Activated naive CD4-positive, alpha-beta T cell treated with anti-CD3 and anti-CD28 coated beads for 36 hours (primary cell): Measurements from ENCODE around the gene CHST12. TPM values are rescaled to one million over a fixed set of nuclear protein-coding genes. Genes with fewer than 3 reads are reported as not detected.
A peak's percentile ranks its signal among the peaks of the same experiment; 100 is the strongest.
"Not testable (repeated sequence)": the region's sequence is repeated elsewhere in the genome, so short reads cannot be mapped to it uniquely, and the experiment has no call there.

Experiments used
- CTCF ChIA-PET: fragments of 350-600 bp; sonication (Branson Sonifier 250); formaldehyde crosslinking; loops from one replicate; lab custom pipeline; 2021; ENCODE audit warnings: antibody characterized with exemption; lab: Charles Lee
- DNase-seq: peaks from one replicate; pipeline ENCODE4 v3.0.0-alpha.2; 2020
- H3K27ac Mint-ChIP-seq: one replicate; pipeline ENCODE4 v1.8.0; 2021; ENCODE audit warnings: mild to moderate bottlenecking, mixed read lengths
- H3K27me3 Mint-ChIP-seq: one replicate; pipeline ENCODE4 v1.8.0; 2021; ENCODE audit warnings: low read depth, mixed read lengths
- H3K36me3 Mint-ChIP-seq: one replicate; pipeline ENCODE4 v1.8.0; 2021; ENCODE audit warnings: low read depth, mixed read lengths
- H3K4me1 Mint-ChIP-seq: one replicate; pipeline ENCODE4 v1.8.0; 2021; ENCODE audit warnings: low read depth, mixed read lengths
- H3K4me3 Mint-ChIP-seq: one replicate; pipeline ENCODE4 v1.8.0; 2021; ENCODE audit warnings: mild to moderate bottlenecking, moderate library complexity, mixed read lengths
- H3K9me3 Mint-ChIP-seq: one replicate; pipeline ENCODE4 v1.8.0; 2021; ENCODE audit warnings: mixed read lengths
- intact Hi-C: fragments of 100-400 bp; cut with micrococcal nuclease; formaldehyde crosslinking; loops from one replicate; pipeline ENCODE4 v1.15.1; 2023
- total RNA-seq, 2 experiments: library from RNA; stranded (reverse); gene quantifications; one replicate each; pipeline ENCODE4 v1.2.3, GENCODE V29; 2021

CHST12 gene
- total RNA-seq, 2 experiments from 2014 or later, result 0.62 to 0.64 TPM

DNA sequence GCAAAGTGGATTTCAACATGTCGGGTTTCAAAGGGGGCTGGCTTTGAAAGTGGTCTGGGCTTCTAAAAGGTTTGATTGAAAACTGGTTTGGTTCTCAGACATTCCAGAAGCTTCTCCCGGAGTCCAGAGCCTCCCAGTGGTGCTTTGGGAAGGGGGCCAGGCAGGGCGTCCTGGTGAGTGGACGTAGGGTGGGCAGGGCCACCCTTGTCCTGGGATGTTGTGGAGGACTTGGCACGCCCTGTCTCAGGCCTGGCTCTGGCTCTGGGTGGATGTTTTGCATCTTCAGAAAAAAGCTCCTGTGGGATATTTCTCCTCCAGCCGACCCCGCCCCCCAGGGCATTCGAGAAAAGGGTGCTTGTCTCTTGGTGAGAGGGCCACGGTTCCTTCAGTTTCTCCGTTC, 41.6 kb downstream of the CHST12 start:
- H3K9me3 Mint-ChIP-seq, result no peaks in the 10 kb centered on the region
- CTCF ChIA-PET, result interaction anchor here (1.2 kb wide), 1 partner anchor 265 kb away, joined by 3 read pairs; no protein-coding TSS in a partner anchor
- H3K27ac Mint-ChIP-seq, result no peak overlapping the region
- H3K27me3 Mint-ChIP-seq, result no peaks in the 10 kb centered on the region
- intact Hi-C loops, result no loop called here
- no peaks in the 10 kb centered on the region for H3K36me3 Mint-ChIP-seq
- no peak overlapping the region for H3K4me3 Mint-ChIP-seq
- DNase-seq, result no peak
- no peaks in the 10 kb centered on the region for H3K4me1 Mint-ChIP-seq

DNA sequence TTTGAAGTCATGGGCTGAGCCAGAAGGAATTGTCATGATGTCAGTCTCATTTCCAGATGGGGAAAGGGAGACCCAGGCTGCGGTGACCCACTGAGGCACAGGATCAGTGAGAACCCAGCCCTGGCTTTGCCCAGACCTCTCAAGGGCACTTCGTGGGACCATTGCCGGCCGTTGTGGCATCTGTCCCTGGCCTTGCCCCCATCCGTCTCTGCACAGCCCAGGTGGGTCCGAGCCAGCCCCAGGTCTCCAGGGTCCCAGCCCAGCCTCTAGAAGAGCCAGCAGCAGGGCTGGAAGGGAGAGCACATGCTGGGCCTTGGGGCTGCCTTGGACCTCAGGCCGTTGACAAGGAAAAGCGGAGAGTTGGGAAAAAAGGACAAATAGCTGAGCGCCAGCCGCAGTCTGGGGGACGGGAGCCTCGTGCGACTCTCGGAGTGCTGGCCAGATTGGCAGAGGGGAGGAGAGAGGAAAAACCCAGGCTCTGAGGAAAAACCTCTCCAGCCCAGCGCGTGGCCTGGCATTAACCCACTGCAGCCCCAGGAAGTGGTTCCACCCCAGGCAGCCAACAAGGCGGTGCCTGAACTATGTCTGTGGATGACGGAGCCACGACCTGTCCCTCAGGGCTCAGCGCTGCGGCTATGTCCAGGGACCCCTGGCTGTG, 42.6 kb downstream of the CHST12 start:
- no peaks in the 10 kb centered on the region for H3K27me3 Mint-ChIP-seq
- H3K4me1 Mint-ChIP-seq, result no peaks in the 10 kb centered on the region
- CTCF ChIA-PET, result interaction anchor here (1.2 kb wide), 1 partner anchor 264 kb away, joined by 3 read pairs; no protein-coding TSS in a partner anchor
- H3K36me3 Mint-ChIP-seq, result no peaks in the 10 kb centered on the region
- H3K4me3 Mint-ChIP-seq, result no peak overlapping the region
- no peak overlapping the region for H3K27ac Mint-ChIP-seq
- intact Hi-C loops, result no loop called here
- no peaks in the 10 kb centered on the region for H3K9me3 Mint-ChIP-seq
- DNase-seq, result no peak

GRCh38 chr7:2446676-2447075, 43.3 kb downstream of the CHST12 start:
- H3K4me1 Mint-ChIP-seq, result peaks cover 2% of the 10 kb centered on the region
- no peaks in the 10 kb centered on the region for H3K27me3 Mint-ChIP-seq
- no peaks in the 10 kb centered on the region for H3K9me3 Mint-ChIP-seq
- no peaks in the 10 kb centered on the region for H3K36me3 Mint-ChIP-seq
- no peak overlapping the region for H3K27ac Mint-ChIP-seq
- no peak overlapping the region for H3K4me3 Mint-ChIP-seq
- no peak for DNase-seq
- CTCF ChIA-PET, result no interaction called here
- intact Hi-C loops, result no loop called here

GRCh38 chr7:2450198-2451107, 47.0 kb downstream of the CHST12 start:
- H3K27me3 Mint-ChIP-seq, result no peaks in the 10 kb centered on the region
- no peak overlapping the region for H3K27ac Mint-ChIP-seq
- no peaks in the 10 kb centered on the region for H3K36me3 Mint-ChIP-seq
- H3K4me3 Mint-ChIP-seq, result no peak overlapping the region
- no peak for DNase-seq
- CTCF ChIA-PET, result interaction anchor here (0.6 to 6.2 kb wide), 22 partner anchors 9 to 1250 kb away, joined by 3 to 71 read pairs (median 4); no protein-coding TSS in a partner anchor
- H3K4me1 Mint-ChIP-seq, result peaks cover 6% of the 10 kb centered on the region
- H3K9me3 Mint-ChIP-seq, result no peaks in the 10 kb centered on the region
- intact Hi-C loops, result loop anchor here (1.0 to 5.0 kb wide), 4 partner anchors 19 to 259 kb away; no protein-coding TSS in a partner anchor

DNA sequence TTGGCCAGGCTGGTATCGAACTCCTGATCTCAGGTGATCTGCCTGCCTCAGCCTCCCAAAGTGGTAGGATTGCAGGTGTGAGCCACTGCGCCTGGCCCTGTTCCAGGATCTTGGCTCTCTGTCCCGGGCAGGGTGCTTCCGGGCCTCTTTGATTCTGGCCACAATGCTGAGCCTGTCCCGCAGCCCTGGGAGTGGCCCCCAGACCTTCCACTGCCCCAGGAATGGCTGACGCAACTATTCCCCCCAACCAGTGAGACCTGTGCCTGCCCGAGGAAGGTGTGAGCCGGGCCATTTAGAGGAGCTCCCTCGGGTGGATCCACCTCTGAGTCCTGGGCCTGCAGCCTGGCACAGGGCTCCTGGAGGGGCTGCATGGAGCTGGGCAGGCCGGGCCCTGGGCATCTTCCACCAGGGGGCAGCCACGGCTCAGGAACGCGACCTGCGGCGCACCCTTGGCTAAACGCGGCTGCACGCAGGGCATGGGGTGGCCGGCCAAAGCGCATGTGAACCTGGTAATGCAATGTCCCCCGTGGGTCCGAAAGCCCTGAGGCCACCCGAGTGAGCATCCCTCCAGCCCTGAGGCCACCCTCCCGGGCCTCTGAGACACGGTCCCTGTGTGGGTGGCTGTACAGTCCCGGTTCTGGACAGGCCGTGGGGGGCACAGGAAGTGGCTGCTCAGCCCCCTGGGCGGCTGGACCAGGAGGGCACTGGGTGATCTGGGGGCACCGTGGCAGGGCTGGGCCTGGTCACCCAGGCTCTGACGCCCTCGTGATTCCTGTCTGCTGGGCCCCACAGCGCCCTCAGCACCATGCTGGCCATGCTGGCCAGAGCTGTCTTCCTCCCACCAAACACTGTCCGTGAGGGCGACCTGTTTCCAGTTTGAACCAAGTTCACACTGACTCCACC, 48.0 kb downstream of the CHST12 start:
- Mint-ChIP-seq H3K9me3 (no peaks in the 10 kb centered on the region), H3K27me3 (no peaks in the 10 kb centered on the region), H3K36me3 (no peaks in the 10 kb centered on the region), H3K27ac (no peak overlapping the region), H3K4me3 (no peak overlapping the region), H3K4me1 (peaks cover 6% of the 10 kb centered on the region)
- intact Hi-C loops, result loop anchor here (1.0 to 5.0 kb wide), 4 partner anchors 18 to 258 kb away; no protein-coding TSS in a partner anchor
- DNase-seq, result peak; percentile 88
- CTCF ChIA-PET, result interaction anchor here (0.6 to 6.2 kb wide), 25 partner anchors 10 to 1251 kb away, joined by 3 to 71 read pairs (median 3); no protein-coding TSS in a partner anchor

- Mint-ChIP-seq H3K36me3 (no peaks in the 10 kb centered on the region), H3K9me3 (no peaks in the 10 kb centered on the region), H3K4me1 (peaks cover 6% of the 10 kb centered on the region), H3K27me3 (no peaks in the 10 kb centered on the region), H3K27ac (no peak overlapping the region), H3K4me3 (no peak overlapping the region)
- intact Hi-C loops, result loop anchor here (5.0 kb wide), 1 partner anchor 115 kb away; no protein-coding TSS in a partner anchor
- peak; percentile 29 for DNase-seq
- CTCF ChIA-PET, result interaction anchor here (0.6 to 6.2 kb wide), 15 partner anchors 11 to 268 kb away, joined by 3 to 71 read pairs (median 4); no protein-coding TSS in a partner anchor
Observed at GRCh38 chr7:2452074-2452507, 48.7 kb downstream of the CHST12 start.

DNA sequence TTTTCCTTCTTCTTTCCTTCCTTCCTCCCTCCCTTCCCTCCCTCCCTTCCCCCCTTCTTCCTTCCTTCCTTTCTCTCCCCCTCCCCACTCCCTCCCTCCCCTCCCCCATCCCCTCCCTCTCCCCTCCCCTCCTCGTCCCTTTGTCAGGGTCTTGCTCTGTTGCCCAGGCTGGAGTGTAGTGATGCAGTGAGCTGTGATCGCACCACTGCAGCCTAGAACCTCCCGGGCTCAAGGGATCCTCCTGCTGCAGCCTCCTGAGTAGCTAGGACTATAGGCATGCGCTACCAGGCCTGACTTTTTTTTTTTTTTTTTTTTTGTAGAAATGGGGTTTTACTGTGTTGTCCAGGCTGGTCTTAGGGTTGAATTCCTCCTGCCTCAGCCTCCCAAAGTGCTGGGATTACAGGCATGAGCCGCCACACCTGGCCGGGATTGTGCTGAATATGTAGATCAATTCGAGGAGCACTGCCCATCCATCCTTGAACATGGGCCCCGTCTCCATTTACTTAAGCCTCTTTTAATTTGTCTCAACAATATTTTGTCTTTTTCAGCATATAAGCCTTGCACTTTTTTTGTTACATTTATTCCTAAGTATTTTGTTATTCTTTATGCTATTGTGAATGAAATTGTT, 49.3 kb downstream of the CHST12 start:
- CTCF ChIA-PET, result interaction anchor here (0.5 to 6.2 kb wide), 7 partner anchors 16 to 257 kb away, joined by 3 to 71 read pairs (median 5); no protein-coding TSS in a partner anchor
- no peak for DNase-seq
- no peak overlapping the region for H3K4me3 Mint-ChIP-seq
- H3K4me1 Mint-ChIP-seq, result peaks cover 6% of the 10 kb centered on the region
- intact Hi-C loops, result loop anchor here (5.0 kb wide), 1 partner anchor 115 kb away; no protein-coding TSS in a partner anchor
- no peaks in the 10 kb centered on the region for H3K27me3 Mint-ChIP-seq
- no peak overlapping the region for H3K27ac Mint-ChIP-seq
- H3K9me3 Mint-ChIP-seq, result no peaks in the 10 kb centered on the region
- no peaks in the 10 kb centered on the region for H3K36me3 Mint-ChIP-seq

- intact Hi-C loops, result loop anchor here (5.0 kb wide), 1 partner anchor 113 kb away; no protein-coding TSS in a partner anchor
- H3K9me3 Mint-ChIP-seq, H3K4me3 Mint-ChIP-seq, H3K36me3 Mint-ChIP-seq, H3K4me1 Mint-ChIP-seq, DNase-seq, H3K27ac Mint-ChIP-seq, H3K27me3 Mint-ChIP-seq: not testable (repeated sequence)
- CTCF ChIA-PET, result interaction anchor here (0.6 to 6.2 kb wide), 3 partner anchors 15 to 155 kb away, joined by 3 to 71 read pairs (median 3); no protein-coding TSS in a partner anchor
Observed at GRCh38 chr7:2453849-2454248, 50.4 kb downstream of the CHST12 start.

GRCh38 chr7:2459674-2460073, 56.3 kb downstream of the CHST12 start:
- no peak overlapping the region for H3K27ac Mint-ChIP-seq
- H3K4me1 Mint-ChIP-seq, result no peaks in the 10 kb centered on the region
- intact Hi-C loops, result no loop called here
- H3K9me3 Mint-ChIP-seq, result no peaks in the 10 kb centered on the region
- DNase-seq, result no peak
- H3K36me3 Mint-ChIP-seq, result no peaks in the 10 kb centered on the region
- no peaks in the 10 kb centered on the region for H3K27me3 Mint-ChIP-seq
- no peak overlapping the region for H3K4me3 Mint-ChIP-seq
- CTCF ChIA-PET, result interaction anchor here (0.6 to 0.9 kb wide), 2 partner anchors 9 to 727 kb away, joined by 4 to 10 read pairs; no protein-coding TSS in a partner anchor

DNA sequence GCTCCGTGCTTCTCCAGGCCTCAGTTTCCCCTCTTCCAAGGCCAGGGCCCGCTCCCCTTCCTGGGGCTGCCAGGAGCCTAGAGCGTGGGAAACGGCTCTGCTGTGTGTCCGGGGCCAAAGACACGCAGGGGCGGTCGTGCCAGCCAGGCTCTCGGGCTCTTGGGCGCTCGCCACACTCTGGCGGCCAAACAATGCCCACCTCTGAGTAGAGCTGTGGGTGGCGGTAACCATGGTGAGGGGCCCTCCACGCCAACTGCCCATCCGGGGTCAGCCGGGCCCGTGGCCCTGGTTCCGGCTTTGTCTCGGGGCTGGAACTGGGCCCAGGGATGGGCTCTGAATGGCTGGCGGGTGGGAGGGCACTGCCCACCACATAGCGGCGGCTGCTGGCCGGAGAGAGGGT, 56.8 kb downstream of the CHST12 start:
- H3K27me3 Mint-ChIP-seq, result no peaks in the 10 kb centered on the region
- CTCF ChIA-PET, result interaction anchor here (0.9 kb wide), 1 partner anchor 9 kb away, joined by 4 read pairs; no protein-coding TSS in a partner anchor
- H3K4me1 Mint-ChIP-seq, result no peaks in the 10 kb centered on the region
- no peak overlapping the region for H3K27ac Mint-ChIP-seq
- no peaks in the 10 kb centered on the region for H3K9me3 Mint-ChIP-seq
- no peak for DNase-seq
- intact Hi-C loops, result no loop called here
- no peaks in the 10 kb centered on the region for H3K36me3 Mint-ChIP-seq
- no peak overlapping the region for H3K4me3 Mint-ChIP-seq

DNA sequence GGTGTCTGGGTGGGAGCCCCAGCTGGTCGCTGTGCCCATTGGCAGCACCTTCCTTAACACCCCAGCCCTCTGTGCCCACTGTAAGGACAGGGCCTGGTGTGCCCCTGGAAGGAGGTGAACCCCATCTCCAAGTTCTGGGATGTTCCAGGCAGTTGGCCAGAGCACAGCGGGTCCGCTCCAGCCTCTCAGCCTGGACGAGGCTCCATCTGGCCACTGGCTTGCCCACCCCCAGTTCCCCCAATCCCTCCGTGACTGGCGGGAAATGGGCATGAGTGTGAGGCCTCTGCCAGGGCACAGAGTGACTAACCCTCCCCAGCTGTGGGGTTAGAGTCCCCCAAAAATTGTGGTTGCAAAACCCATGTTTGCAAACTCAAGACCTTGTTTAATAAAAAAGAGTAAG, 57.2 kb downstream of the CHST12 start:
- no peaks in the 10 kb centered on the region for H3K9me3 Mint-ChIP-seq
- H3K4me1 Mint-ChIP-seq, result no peaks in the 10 kb centered on the region
- H3K27ac Mint-ChIP-seq, result no peak overlapping the region
- CTCF ChIA-PET, result no interaction called here
- H3K36me3 Mint-ChIP-seq, result no peaks in the 10 kb centered on the region
- intact Hi-C loops, result no loop called here
- no peaks in the 10 kb centered on the region for H3K27me3 Mint-ChIP-seq
- no peak overlapping the region for H3K4me3 Mint-ChIP-seq
- no peak for DNase-seq
